ENCODE data around the gene CD7.

CD7 gene

DNA sequence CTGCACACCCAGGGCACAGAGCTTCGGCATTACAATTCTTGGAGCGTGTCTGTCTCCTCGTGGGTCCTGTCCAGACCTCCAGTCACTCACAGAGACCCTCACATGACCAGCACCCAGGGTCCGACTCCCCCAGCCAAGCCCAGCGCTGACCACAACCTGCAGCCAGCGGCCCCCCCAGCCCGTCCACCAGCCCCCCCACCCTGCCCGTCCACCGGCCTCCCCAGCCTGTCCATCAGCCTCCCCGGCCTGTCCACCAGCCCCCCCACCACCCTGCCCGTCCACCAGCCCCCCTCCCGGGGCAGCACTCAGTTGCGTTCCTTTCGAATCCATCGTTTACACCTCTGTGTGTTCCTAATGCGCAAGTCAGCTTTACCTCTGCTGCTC lies 10.3 kb upstream of the CD7 start:
- no peaks in the 10 kb centered on the region for H3K36me3 ChIP-seq (ENCODE audit: control insufficient read depth, low read length)
- H3K4me3 ChIP-seq (ENCODE audit: low read length): no peak overlapping the region
- H4K20me1 ChIP-seq (ENCODE audit: control insufficient read depth, insufficient read depth, low read depth, low read length): no peaks in the 10 kb centered on the region
- H3K79me2 ChIP-seq (ENCODE audit: control insufficient read depth, low read length): no peaks in the 10 kb centered on the region
- no peak overlapping the region for H3K4me2 ChIP-seq (ENCODE audit: low read length)
- no peaks in the 10 kb centered on the region for H3K9me3 ChIP-seq (ENCODE audit: control insufficient read depth, insufficient read depth, low read length)
- no peaks in the 10 kb centered on the region for H3F3A ChIP-seq (ENCODE audit: control insufficient read depth, insufficient read depth)
- peaks cover 6% of the 10 kb centered on the region; the same call in 1 of the 2 replicates for H3K4me1 ChIP-seq (ENCODE audit: control insufficient read depth, low read length)
- H3K9me2 ChIP-seq (replicated peaks; ENCODE audit: control insufficient read depth, low read length): no peaks in the 10 kb centered on the region
- no peak overlapping the region for H3K27ac ChIP-seq (ENCODE audit: low read depth, low read length)
- H3K27me3 ChIP-seq (ENCODE audit: control insufficient read depth, low read length): peaks cover 36% of the 10 kb centered on the region
- TF ChIP-seq EZH2phosphoT487 (IDR thresholded peaks at IDR 0.05; ENCODE audit: borderline replicate concordance, low read length): no peak
- TF ChIP-seq, protein P1, sequence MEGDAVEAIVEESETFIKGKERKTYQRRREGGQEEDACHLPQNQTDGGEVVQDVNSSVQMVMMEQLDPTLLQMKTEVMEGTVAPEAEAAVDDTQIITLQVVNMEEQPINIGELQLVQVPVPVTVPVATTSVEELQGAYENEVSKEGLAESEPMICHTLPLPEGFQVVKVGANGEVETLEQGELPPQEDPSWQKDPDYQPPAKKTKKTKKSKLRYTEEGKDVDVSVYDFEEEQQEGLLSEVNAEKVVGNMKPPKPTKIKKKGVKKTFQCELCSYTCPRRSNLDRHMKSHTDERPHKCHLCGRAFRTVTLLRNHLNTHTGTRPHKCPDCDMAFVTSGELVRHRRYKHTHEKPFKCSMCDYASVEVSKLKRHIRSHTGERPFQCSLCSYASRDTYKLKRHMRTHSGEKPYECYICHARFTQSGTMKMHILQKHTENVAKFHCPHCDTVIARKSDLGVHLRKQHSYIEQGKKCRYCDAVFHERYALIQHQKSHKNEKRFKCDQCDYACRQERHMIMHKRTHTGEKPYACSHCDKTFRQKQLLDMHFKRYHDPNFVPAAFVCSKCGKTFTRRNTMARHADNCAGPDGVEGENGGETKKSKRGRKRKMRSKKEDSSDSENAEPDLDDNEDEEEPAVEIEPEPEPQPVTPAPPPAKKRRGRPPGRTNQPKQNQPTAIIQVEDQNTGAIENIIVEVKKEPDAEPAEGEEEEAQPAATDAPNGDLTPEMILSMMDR (IDR thresholded peaks at IDR 0.05; ENCODE audit: low read depth, low read length, poor library complexity, severe bottlenecking): no peak

DNA sequence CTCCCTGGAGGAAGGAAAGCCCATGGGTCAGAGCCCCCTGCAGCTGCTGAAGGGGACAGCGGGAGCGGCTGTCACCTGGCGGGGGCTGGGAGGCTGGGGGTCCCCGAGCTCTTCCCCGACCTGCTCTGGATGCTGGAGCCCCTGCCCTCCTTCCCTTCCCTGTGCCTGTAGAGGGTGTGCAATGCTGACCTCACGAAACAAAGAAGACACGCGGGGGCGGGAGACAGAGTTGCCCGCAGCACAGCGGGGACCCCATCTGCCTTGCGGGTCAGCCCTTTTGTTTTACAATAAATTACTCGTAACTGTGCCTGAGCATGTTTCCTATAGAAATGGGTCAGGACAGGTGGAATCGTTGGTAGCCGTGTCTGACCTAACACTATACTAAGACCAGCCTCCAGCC lies 9.9 kb upstream of the CD7 start:
- H3K79me2 ChIP-seq (ENCODE audit: control insufficient read depth, low read length): no peaks in the 10 kb centered on the region
- peaks cover 32% of the 10 kb centered on the region for H3K27me3 ChIP-seq (ENCODE audit: control insufficient read depth, low read length)
- H4K20me1 ChIP-seq (ENCODE audit: control insufficient read depth, insufficient read depth, low read depth, low read length): no peaks in the 10 kb centered on the region
- H3K4me3 ChIP-seq (ENCODE audit: low read length): no peak overlapping the region
- no peaks in the 10 kb centered on the region for H3K36me3 ChIP-seq (ENCODE audit: control insufficient read depth, low read length)
- no peaks in the 10 kb centered on the region for H3F3A ChIP-seq (ENCODE audit: control insufficient read depth, insufficient read depth)
- H3K4me1 ChIP-seq (ENCODE audit: control insufficient read depth, low read length): peaks cover 6% of the 10 kb centered on the region; the same call in 1 of the 2 replicates
- H3K9me2 ChIP-seq (replicated peaks; ENCODE audit: control insufficient read depth, low read length): no peaks in the 10 kb centered on the region
- H3K27ac ChIP-seq (ENCODE audit: low read depth, low read length): no peak overlapping the region
- TF ChIP-seq, protein P1 (IDR thresholded peaks at IDR 0.05; ENCODE audit: low read depth, low read length, poor library complexity, severe bottlenecking): no peak
- TF ChIP-seq EZH2phosphoT487 (IDR thresholded peaks at IDR 0.05; ENCODE audit: borderline replicate concordance, low read length): no peak
- no peak overlapping the region for H3K4me2 ChIP-seq (ENCODE audit: low read length)
- H3K9me3 ChIP-seq (ENCODE audit: control insufficient read depth, insufficient read depth, low read length): no peaks in the 10 kb centered on the region

DNA sequence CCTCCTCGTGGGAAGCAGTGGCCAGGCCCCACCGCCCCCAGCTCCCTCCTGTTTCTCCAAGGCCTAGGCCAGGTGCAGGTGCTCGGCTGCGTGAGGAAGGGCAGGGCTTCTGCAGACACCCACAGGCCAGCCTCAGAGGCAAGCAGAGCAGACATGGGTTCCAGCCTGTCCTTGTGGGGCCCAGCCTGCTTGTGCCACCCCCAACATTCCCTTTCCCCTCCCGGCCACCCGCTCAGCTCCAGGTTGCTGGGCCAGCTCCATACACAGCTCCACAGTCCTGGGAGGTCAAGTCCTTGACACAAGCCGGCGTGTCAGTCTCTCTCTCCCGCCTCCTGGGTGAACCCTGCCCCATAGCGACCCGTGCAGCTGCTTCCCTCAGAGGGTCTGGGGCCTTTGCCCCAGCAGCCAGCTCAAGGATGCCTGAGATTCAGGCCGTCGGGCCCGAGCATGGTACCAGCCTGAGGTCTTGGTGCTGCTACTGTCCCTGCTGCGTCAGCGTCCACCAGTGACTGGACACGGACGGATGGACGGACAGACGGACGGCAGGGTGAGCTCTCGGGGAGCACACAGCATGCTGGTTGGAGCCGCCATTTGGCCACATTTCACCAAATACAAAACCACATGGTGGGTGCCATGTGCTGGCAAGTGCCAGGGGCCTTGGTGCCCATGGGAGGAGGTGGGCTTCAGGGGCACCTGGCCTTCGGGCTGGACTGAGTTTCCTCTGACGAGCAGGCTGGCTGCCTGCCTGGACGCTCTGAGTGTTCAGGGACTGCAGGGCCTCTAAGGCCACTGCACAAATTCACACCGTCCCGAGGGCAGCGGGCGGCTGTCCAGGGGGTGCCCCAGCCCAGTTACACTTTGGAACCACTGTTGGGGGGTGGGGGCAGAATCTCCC lies 8.1 kb upstream of the CD7 start:
- no peak for TF ChIP-seq EZH2phosphoT487 (IDR thresholded peaks at IDR 0.05; ENCODE audit: borderline replicate concordance, low read length)
- TF ChIP-seq, protein P1 (IDR thresholded peaks at IDR 0.05; ENCODE audit: low read depth, low read length, poor library complexity, severe bottlenecking): no peak
- Histone ChIP-seq H3K27me3 (ENCODE audit: control insufficient read depth, low read length) (peaks cover 17% of the 10 kb centered on the region), H3K9me2 (replicated peaks; ENCODE audit: control insufficient read depth, low read length) (no peaks in the 10 kb centered on the region)

More for the DNA sequence above, 8.1 kb upstream of the CD7 start:
- H3K4me3 ChIP-seq (ENCODE audit: low read length): no peak overlapping the region
- no peaks in the 10 kb centered on the region for H3K79me2 ChIP-seq (ENCODE audit: control insufficient read depth, low read length)
- no peak overlapping the region for H3K27ac ChIP-seq (ENCODE audit: low read depth, low read length)
- H3K4me1 ChIP-seq (ENCODE audit: control insufficient read depth, low read length): peaks cover 5% of the 10 kb centered on the region; the same call in 1 of the 2 replicates
- no peaks in the 10 kb centered on the region for H3K9me3 ChIP-seq (ENCODE audit: control insufficient read depth, insufficient read depth, low read length)
- no peak overlapping the region for H3K4me2 ChIP-seq (ENCODE audit: low read length)
- no peaks in the 10 kb centered on the region for H4K20me1 ChIP-seq (ENCODE audit: control insufficient read depth, insufficient read depth, low read depth, low read length)
- H3K36me3 ChIP-seq (ENCODE audit: control insufficient read depth, low read length): no peaks in the 10 kb centered on the region
- H3F3A ChIP-seq (ENCODE audit: control insufficient read depth, insufficient read depth): no peaks in the 10 kb centered on the region

Data from DOHH2 (cell line).